Measurements from ENCODE around the gene MDFIC. TPM values are rescaled to one million over a fixed set of nuclear protein-coding genes. Genes with fewer than 3 reads are reported as not detected.

Gene MDFIC
- total and polyA plus RNA-seq, 2 experiments from 2014 or later, result 3.0 to 5.2 TPM

GRCh38 chr7:114981323-114981722, 59.4 kb downstream of the MDFIC start:
- H3K36me3 Mint-ChIP-seq (ENCODE audit: low read depth), result no peaks in the 10 kb centered on the region
- TF ChIP-seq POLR2AphosphoS5 (IDR thresholded peaks at IDR 0.05; ENCODE audit: low read depth), result no peak
- TF ChIP-seq ZNF331 (CRISPR knock-in tag; IDR thresholded peaks at IDR 0.05; ENCODE audit: low read depth), result no peak
- no peak for TF ChIP-seq JUNB (IDR thresholded peaks at IDR 0.05; ENCODE audit: unreplicated experiment)
- no peak for TF ChIP-seq EZH2 (IDR thresholded peaks at IDR 0.05; ENCODE audit: low read depth, unreplicated experiment)
- no peak for TF ChIP-seq ZNF114 (CRISPR knock-in tag; IDR thresholded peaks at IDR 0.05)
- no peak for TF ChIP-seq CREB1 (CRISPR knock-in tag; IDR thresholded peaks at IDR 0.05; ENCODE audit: low read depth)
- TF ChIP-seq REST (IDR thresholded peaks at IDR 0.05; ENCODE audit: unreplicated experiment), result no peak
- TF ChIP-seq NANOG (IDR thresholded peaks at IDR 0.05; ENCODE audit: borderline replicate concordance), result no peak
- no peak for TF ChIP-seq ETS1 (IDR thresholded peaks at IDR 0.05)
- TF ChIP-seq CTCF (conservative IDR thresholded peaks at IDR 0.05; ENCODE audit: low read depth in 2 of 2), result no peak
- TF ChIP-seq ZNF462 (CRISPR knock-in tag; IDR thresholded peaks at IDR 0.05), result no peak
- no peak for TF ChIP-seq EZH2phosphoT487 (IDR thresholded peaks at IDR 0.05; ENCODE audit: unreplicated experiment)
- no peak for TF ChIP-seq STAT1 (IDR thresholded peaks at IDR 0.05; ENCODE audit: unreplicated experiment)
- peaks cover 35% of the 10 kb centered on the region for H3K4me1 Mint-ChIP-seq
- no peak overlapping the region for H3K4me3 ChIP-seq
- H3K27ac Mint-ChIP-seq, result no peak overlapping the region
- H3F3A ChIP-seq (replicated peaks; ENCODE audit: low read depth), result no peaks in the 10 kb centered on the region
- peaks cover 25% of the 10 kb centered on the region for H3K4me1 ChIP-seq (ENCODE audit: insufficient read depth)
- H2AFZ ChIP-seq, result no peak overlapping the region
- H3K9me2 ChIP-seq (ENCODE audit: insufficient read depth), result no peaks in the 10 kb centered on the region
- no peak overlapping the region for H3K4me2 ChIP-seq
- no peak for DNase-seq (ENCODE audit: low spot score)
- H3K4me3 Mint-ChIP-seq, result no peak overlapping the region
- H3K27me3 Mint-ChIP-seq (ENCODE audit: insufficient read depth, low read depth, poor library complexity), result no peaks in the 10 kb centered on the region
- H3K9me3 Mint-ChIP-seq, result no peaks in the 10 kb centered on the region
- no peaks in the 10 kb centered on the region for H3K36me3 ChIP-seq (ENCODE audit: insufficient read depth)
- no peaks in the 10 kb centered on the region for H3K79me2 ChIP-seq (replicated peaks; ENCODE audit: insufficient read depth)
- no peaks in the 10 kb centered on the region for H3K27me3 ChIP-seq (ENCODE audit: insufficient read depth)
- H4K20me1 ChIP-seq (replicated peaks; ENCODE audit: insufficient read depth), result no peaks in the 10 kb centered on the region
- H3K27ac ChIP-seq (ENCODE audit: low read depth), result no peak overlapping the region
- ATAC-seq, result no peak
